HEK293 (cell line): ENCODE measurements around the gene CPA2.

Experiments
- CTCF ChIA-PET: fragments of 350-600 bp; formaldehyde crosslinking; extraction: SDS; loops from one replicate; lab custom pipeline; 2021; ENCODE audit warnings: antibody characterized with exemption; lab: Yijun Ruan, JAX
- POLR2A ChIA-PET: fragments of 300-600 bp; formaldehyde crosslinking; extraction: SDS; loops from one replicate; lab custom pipeline; 2020; ENCODE audit warnings: antibody characterized with exemption, inconsistent platforms; lab: Yijun Ruan, JAX
- H3K27ac ChIP-seq: fragments of 200-500 bp; sonication (Bioruptor generic); 2 replicates; pipeline ENCODE4 v1.5.1; 2014; ENCODE audit warnings: low read depth, low read length, control low read depth, inconsistent platforms; ENCODE audit errors: extremely low read depth
- H3K36me3 ChIP-seq, 2 experiments: fragments of 200-500 bp in 1 of 2; sonication (Bioruptor generic) in 1 of 2; 1 replicate in 1 of 2; 2 replicates in 1 of 2; pipeline ENCODE4 v1.5.1; 2014 to 2017; ENCODE audit warnings: inconsistent platforms in 2 of 2, low read length in 2 of 2; ENCODE audit not compliant: control insufficient read depth in 2 of 2, insufficient read depth in 1 of 2
- H3K4me1 ChIP-seq: fragments of 200-500 bp; sonication (Bioruptor generic); 2 replicates; pipeline ENCODE4 v1.5.1; 2014; ENCODE audit warnings: mild to moderate bottlenecking, low read length, inconsistent platforms; ENCODE audit not compliant: control insufficient read depth, insufficient read depth
- H3K4me3 ChIP-seq: 2 replicates; pipeline ENCODE4 v1.5.1; 2011; ENCODE audit warnings: low read depth, mild to moderate bottlenecking, control low read depth, low read length, moderate library complexity
- H3K9me3 ChIP-seq: fragments of 200-500 bp; sonication (Bioruptor generic); 2 replicates; pipeline ENCODE4 v1.5.1; 2014; ENCODE audit warnings: low read depth, low read length, inconsistent platforms; ENCODE audit not compliant: control insufficient read depth, insufficient read depth
- GFI1B ChIP-seq: fragments of 450-650 bp; formaldehyde crosslinking; IDR thresholded peaks from 2 replicates; pipeline ENCODE4 v1.5.1; 2016; ENCODE audit warnings: missing biosample characterization, missing genetic modification characterization
- HOXC10 ChIP-seq: sonication (generic); formaldehyde crosslinking; IDR thresholded peaks from 2 replicates; pipeline ENCODE4 v1.8.1; 2023; ENCODE audit warnings: mild to moderate bottlenecking, missing genetic modification reagents
- KLF1 ChIP-seq: fragments of 450-650 bp; formaldehyde crosslinking; IDR thresholded peaks from 2 replicates; pipeline ENCODE4 v1.5.1; 2016; ENCODE audit warnings: missing biosample characterization, missing genetic modification characterization
- KLF10 ChIP-seq: fragments of 450-650 bp; IDR thresholded peaks from 2 replicates; pipeline ENCODE4 v1.5.1; 2018; ENCODE audit warnings: missing biosample characterization, mild to moderate bottlenecking, missing genetic modification characterization
- MZF1 ChIP-seq: fragments of 450-650 bp; formaldehyde crosslinking; IDR thresholded peaks from 2 replicates; pipeline ENCODE4 v1.5.1; 2017; ENCODE audit warnings: missing biosample characterization, missing genetic modification characterization, borderline replicate concordance
- OVOL3 ChIP-seq: fragments of 450-650 bp; formaldehyde crosslinking; IDR thresholded peaks from 2 replicates; pipeline ENCODE4 v1.5.1; 2016; ENCODE audit warnings: missing biosample characterization, missing genetic modification characterization
- SP2 ChIP-seq: fragments of 450-650 bp; formaldehyde crosslinking; IDR thresholded peaks from 2 replicates; pipeline ENCODE4 v1.5.1; 2016; ENCODE audit warnings: missing biosample characterization, missing genetic modification characterization
- YY2 ChIP-seq: fragments of 450-650 bp; formaldehyde crosslinking; IDR thresholded peaks from 2 replicates; pipeline ENCODE4 v1.5.1; 2016; ENCODE audit warnings: missing biosample characterization, missing genetic modification characterization
- ZFHX2 ChIP-seq: fragments of 450-650 bp; formaldehyde crosslinking; conservative IDR thresholded peaks from 2 replicates; pipeline ENCODE4 v1.5.1; 2016; ENCODE audit warnings: missing biosample characterization, missing genetic modification characterization
- ZFP37 ChIP-seq: fragments of 450-650 bp; formaldehyde crosslinking; IDR thresholded peaks from 2 replicates; pipeline ENCODE4 v1.5.1; 2016; ENCODE audit warnings: missing biosample characterization, missing genetic modification characterization
- ZFP41 ChIP-seq: fragments of 450-650 bp; formaldehyde crosslinking; IDR thresholded peaks from 2 replicates; pipeline ENCODE4 v1.5.1; 2016; ENCODE audit warnings: missing biosample characterization, missing genetic modification characterization, borderline replicate concordance
- ZNF221 ChIP-seq: fragments of 450-650 bp; formaldehyde crosslinking; IDR thresholded peaks from 2 replicates; pipeline ENCODE4 v1.5.1; 2017; ENCODE audit warnings: missing biosample characterization, missing genetic modification characterization, borderline replicate concordance
- ZNF324 ChIP-seq: fragments of 450-650 bp; formaldehyde crosslinking; IDR thresholded peaks from 2 replicates; pipeline ENCODE4 v1.5.1; 2016; ENCODE audit warnings: missing biosample characterization, missing genetic modification characterization
- ZNF558 ChIP-seq: fragments of 450-650 bp; formaldehyde crosslinking; IDR thresholded peaks from 2 replicates; pipeline ENCODE4 v1.5.1; 2016; ENCODE audit warnings: missing biosample characterization, missing genetic modification characterization
- ZNF571 ChIP-seq: fragments of 450-650 bp; formaldehyde crosslinking; IDR thresholded peaks from 2 replicates; pipeline ENCODE4 v1.5.0; 2017; ENCODE audit warnings: missing biosample characterization, missing genetic modification characterization
- ZNF670 ChIP-seq: fragments of 450-650 bp; formaldehyde crosslinking; IDR thresholded peaks from 2 replicates; pipeline ENCODE4 v1.5.1; 2016; ENCODE audit warnings: missing biosample characterization, missing genetic modification characterization, low read depth
- ZNF76 ChIP-seq: fragments of 450-650 bp; formaldehyde crosslinking; IDR thresholded peaks from 2 replicates; pipeline ENCODE4; 2016; ENCODE audit warnings: low read depth, missing biosample characterization, missing genetic modification characterization, borderline replicate concordance
- ZNF776 ChIP-seq: fragments of 450-650 bp; formaldehyde crosslinking; IDR thresholded peaks from 2 replicates; pipeline ENCODE4 v1.5.0; 2017; ENCODE audit warnings: missing biosample characterization, missing genetic modification characterization, borderline replicate concordance
- ZNF837 ChIP-seq: fragments of 450-650 bp; formaldehyde crosslinking; IDR thresholded peaks from 2 replicates; pipeline ENCODE4 v1.5.1; 2016; ENCODE audit warnings: missing biosample characterization, missing genetic modification characterization
- TF ChIP-seq, protein P1 (sequence below): fragments of 450-650 bp; formaldehyde crosslinking; IDR thresholded peaks from 2 replicates; pipeline ENCODE4 v1.5.1; 2017; ENCODE audit warnings: missing biosample characterization, missing genetic modification characterization
- TF ChIP-seq, protein P2 (sequence below): sonication (generic); formaldehyde crosslinking; IDR thresholded peaks from 2 replicates; pipeline ENCODE4 v1.8.1; 2022; ENCODE audit warnings: mild to moderate bottlenecking, moderate library complexity, missing genetic modification reagents
- TF ChIP-seq, protein P3 (sequence below): fragments of 450-650 bp; formaldehyde crosslinking; IDR thresholded peaks from 2 replicates; pipeline ENCODE4 v1.5.1; 2016; ENCODE audit warnings: missing biosample characterization, missing genetic modification characterization

CPA2 gene

DNA sequence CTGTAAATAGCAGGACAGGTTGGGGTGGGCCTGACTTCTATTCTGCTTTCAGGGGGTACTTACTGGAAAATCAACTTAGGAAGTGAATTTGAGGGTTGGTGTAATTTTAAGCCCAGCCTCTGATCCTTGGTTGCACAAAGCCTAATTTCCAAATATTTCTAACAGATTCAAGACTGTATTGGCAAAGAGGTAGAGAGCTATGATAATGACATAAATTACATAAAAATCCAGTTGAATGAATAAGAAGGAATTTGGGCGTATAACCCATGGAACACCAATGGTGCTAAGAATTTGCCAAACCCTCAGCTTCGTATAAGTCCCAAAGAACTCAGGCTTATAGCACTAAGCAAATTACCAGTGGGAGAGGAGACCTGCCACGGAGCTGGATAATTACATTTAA lies 38.2 kb downstream of the CPA2 start (continued):
- TF ChIP-seq ZFP41 (tag by site-specific recombination), result no peak

DNA sequence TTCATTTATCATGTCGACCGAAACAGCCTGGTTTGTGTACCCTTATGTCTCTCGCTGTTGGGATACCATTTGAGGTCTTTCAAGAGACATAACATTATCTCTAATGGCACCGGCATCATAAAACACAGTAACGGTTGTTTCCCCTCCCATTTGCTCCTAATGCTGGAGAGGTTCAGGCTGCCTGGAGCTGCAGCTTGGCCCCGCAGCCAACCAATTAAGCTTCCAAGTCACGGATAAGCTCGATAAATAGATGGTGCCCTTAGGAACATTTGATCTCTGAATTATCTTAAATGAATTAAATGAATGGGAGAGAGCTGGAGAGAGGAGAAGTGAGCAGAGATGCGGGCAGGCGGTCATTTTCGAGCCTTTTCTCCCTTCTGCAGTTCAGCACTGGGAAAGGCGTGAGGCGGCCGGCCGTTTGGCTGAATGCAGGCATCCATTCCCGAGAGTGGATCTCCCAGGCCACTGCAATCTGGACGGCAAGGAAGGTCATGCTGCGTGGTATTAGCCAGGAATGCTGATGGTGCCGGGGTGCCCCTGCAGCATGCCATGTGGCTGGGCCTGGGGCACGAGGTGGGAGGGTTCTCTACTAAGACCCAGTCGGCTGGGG lies 38.9 kb downstream of the CPA2 start:
- TF ChIP-seq MZF1 (tag by site-specific recombination), result no peak
- no peak for TF ChIP-seq YY2 (tag by site-specific recombination)
- TF ChIP-seq ZNF221 (tag by site-specific recombination), result no peak
- no peak for TF ChIP-seq ZNF558 (tag by site-specific recombination)
- TF ChIP-seq KLF1 (tag by site-specific recombination), result no peak
- ChIA-PET POLR2A (no interaction called here), CTCF (interaction anchor here (0.6 to 0.8 kb wide), 3 partner anchors 99 to 1203 kb away, joined by 3 read pairs; no protein-coding TSS in a partner anchor)
- Histone ChIP-seq H3K27ac (no peak overlapping the region), H3K36me3 (no peaks in the 10 kb centered on the region), H3K9me3 (no peaks in the 10 kb centered on the region), H3K4me3 (no peak overlapping the region), H3K4me1 (no peaks in the 10 kb centered on the region)

- Histone ChIP-seq H3K27ac (no peak overlapping the region), H3K4me1 (no peaks in the 10 kb centered on the region), H3K36me3 (no peaks in the 10 kb centered on the region), H3K4me3 (no peak overlapping the region), H3K9me3 (no peaks in the 10 kb centered on the region)
- CTCF ChIA-PET, result interaction anchor here (0.6 kb wide), 1 partner anchor 348 kb away, joined by 6 read pairs; no protein-coding TSS in a partner anchor
- POLR2A ChIA-PET, result no interaction called here
- TF ChIP-seq, protein P1, sequence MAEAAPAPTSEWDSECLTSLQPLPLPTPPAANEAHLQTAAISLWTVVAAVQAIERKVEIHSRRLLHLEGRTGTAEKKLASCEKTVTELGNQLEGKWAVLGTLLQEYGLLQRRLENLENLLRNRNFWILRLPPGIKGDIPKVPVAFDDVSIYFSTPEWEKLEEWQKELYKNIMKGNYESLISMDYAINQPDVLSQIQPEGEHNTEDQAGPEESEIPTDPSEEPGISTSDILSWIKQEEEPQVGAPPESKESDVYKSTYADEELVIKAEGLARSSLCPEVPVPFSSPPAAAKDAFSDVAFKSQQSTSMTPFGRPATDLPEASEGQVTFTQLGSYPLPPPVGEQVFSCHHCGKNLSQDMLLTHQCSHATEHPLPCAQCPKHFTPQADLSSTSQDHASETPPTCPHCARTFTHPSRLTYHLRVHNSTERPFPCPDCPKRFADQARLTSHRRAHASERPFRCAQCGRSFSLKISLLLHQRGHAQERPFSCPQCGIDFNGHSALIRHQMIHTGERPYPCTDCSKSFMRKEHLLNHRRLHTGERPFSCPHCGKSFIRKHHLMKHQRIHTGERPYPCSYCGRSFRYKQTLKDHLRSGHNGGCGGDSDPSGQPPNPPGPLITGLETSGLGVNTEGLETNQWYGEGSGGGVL, result no peak
- TF ChIP-seq ZNF571, result no peak
- TF ChIP-seq OVOL3 (tag by site-specific recombination), result no peak
- no peak for TF ChIP-seq ZFP37 (tag by site-specific recombination)
- TF ChIP-seq, protein P2, sequence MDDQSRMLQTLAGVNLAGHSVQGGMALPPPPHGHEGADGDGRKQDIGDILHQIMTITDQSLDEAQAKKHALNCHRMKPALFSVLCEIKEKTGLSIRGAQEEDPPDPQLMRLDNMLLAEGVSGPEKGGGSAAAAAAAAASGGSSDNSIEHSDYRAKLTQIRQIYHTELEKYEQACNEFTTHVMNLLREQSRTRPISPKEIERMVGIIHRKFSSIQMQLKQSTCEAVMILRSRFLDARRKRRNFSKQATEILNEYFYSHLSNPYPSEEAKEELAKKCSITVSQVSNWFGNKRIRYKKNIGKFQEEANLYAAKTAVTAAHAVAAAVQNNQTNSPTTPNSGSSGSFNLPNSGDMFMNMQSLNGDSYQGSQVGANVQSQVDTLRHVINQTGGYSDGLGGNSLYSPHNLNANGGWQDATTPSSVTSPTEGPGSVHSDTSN (CRISPR knock-in tag), result no peak
- no peak for TF ChIP-seq ZNF76 (tag by site-specific recombination)
- no peak for TF ChIP-seq SP2 (tag by site-specific recombination)
These were observed 43.3 kb downstream of the CPA2 start for GRCh38 chr7:130309986-130310385.

DNA sequence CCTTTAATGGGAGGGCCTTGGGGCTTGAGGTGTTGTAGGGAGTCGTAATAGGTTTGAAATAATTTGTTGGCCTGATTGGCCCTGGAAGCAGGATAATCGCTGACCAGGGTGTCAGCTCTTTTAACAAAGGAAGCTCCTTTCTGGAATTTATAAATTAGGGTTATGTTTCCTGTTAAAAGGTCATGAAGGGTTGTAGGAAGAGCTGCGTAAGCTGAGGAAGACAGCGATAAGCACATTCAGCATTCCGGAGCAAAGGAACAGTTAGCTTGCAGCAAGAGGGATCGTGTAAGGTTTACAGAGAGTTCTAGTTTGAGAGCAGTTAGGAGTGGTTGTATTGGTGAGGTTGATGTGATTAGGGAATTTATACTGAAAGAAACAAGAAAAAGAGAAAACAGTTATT lies 47.6 kb downstream of the CPA2 start:
- CTCF ChIA-PET, result no interaction called here
- Histone ChIP-seq H3K4me3 (no peak overlapping the region), H3K4me1 (no peaks in the 10 kb centered on the region), H3K27ac (no peak overlapping the region), H3K36me3 (no peaks in the 10 kb centered on the region), H3K9me3 (no peaks in the 10 kb centered on the region)
- POLR2A ChIA-PET, result no interaction called here
- TF ChIP-seq ZNF324 (no peak), ZNF221 (tag by site-specific recombination) (no peak), HOXC10 (CRISPR knock-in tag) (no peak), ZNF837 (tag by site-specific recombination) (no peak), GFI1B (tag by site-specific recombination) (no peak), ZFHX2 (tag by site-specific recombination) (no peak), ZNF670 (tag by site-specific recombination) (no peak), KLF10 (tag by site-specific recombination) (no peak), ZNF776 (tag by site-specific recombination) (no peak)
- TF ChIP-seq, protein P3, sequence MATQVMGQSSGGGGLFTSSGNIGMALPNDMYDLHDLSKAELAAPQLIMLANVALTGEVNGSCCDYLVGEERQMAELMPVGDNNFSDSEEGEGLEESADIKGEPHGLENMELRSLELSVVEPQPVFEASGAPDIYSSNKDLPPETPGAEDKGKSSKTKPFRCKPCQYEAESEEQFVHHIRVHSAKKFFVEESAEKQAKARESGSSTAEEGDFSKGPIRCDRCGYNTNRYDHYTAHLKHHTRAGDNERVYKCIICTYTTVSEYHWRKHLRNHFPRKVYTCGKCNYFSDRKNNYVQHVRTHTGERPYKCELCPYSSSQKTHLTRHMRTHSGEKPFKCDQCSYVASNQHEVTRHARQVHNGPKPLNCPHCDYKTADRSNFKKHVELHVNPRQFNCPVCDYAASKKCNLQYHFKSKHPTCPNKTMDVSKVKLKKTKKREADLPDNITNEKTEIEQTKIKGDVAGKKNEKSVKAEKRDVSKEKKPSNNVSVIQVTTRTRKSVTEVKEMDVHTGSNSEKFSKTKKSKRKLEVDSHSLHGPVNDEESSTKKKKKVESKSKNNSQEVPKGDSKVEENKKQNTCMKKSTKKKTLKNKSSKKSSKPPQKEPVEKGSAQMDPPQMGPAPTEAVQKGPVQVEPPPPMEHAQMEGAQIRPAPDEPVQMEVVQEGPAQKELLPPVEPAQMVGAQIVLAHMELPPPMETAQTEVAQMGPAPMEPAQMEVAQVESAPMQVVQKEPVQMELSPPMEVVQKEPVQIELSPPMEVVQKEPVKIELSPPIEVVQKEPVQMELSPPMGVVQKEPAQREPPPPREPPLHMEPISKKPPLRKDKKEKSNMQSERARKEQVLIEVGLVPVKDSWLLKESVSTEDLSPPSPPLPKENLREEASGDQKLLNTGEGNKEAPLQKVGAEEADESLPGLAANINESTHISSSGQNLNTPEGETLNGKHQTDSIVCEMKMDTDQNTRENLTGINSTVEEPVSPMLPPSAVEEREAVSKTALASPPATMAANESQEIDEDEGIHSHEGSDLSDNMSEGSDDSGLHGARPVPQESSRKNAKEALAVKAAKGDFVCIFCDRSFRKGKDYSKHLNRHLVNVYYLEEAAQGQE (tag by site-specific recombination), result no peak
